Measurements from ENCODE around the gene CAPN6. TPM values are rescaled to one million over a fixed set of nuclear protein-coding genes. Genes with fewer than 3 reads are reported as not detected.
A peak's percentile ranks its signal among the peaks of the same experiment; 100 is the strongest.

The CAPN6 gene, protein sequence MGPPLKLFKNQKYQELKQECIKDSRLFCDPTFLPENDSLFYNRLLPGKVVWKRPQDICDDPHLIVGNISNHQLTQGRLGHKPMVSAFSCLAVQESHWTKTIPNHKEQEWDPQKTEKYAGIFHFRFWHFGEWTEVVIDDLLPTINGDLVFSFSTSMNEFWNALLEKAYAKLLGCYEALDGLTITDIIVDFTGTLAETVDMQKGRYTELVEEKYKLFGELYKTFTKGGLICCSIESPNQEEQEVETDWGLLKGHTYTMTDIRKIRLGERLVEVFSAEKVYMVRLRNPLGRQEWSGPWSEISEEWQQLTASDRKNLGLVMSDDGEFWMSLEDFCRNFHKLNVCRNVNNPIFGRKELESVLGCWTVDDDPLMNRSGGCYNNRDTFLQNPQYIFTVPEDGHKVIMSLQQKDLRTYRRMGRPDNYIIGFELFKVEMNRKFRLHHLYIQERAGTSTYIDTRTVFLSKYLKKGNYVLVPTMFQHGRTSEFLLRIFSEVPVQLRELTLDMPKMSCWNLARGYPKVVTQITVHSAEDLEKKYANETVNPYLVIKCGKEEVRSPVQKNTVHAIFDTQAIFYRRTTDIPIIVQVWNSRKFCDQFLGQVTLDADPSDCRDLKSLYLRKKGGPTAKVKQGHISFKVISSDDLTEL
- total RNA-seq: under 0.01 TPM in 1 of 2 replicates, not detected in the other
- 0.03 TPM in 1 of 2 replicates, not detected in the other for polyA plus RNA-seq
- polyA plus RNA-seq (2012): not detected in 2 replicates
- polyA minus RNA-seq (ENCODE audit: low replicate concordance): 0.48 TPM in 1 of 2 replicates, not detected in the other

DNA sequence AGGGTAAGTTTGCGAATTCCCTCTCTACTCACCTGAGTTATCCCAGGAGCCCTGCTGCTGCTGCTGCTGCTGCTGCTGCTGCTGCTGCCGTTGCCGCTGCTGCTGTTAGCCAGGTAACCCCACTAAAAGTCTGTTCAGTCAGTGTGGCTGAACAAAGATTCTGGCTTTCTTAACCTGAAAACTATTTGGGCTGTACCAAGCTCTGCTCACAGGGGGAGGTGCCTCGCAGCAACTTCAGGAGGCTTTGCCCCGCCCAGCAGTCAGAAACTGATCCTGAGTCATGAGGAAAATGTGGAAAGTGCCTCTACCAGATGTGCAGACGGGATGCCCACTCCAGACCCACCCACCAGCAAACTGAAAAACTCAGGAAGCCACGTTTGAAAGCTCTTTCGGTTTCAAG, at the start of gene CAPN6:
TSS of gene CAPN6 (minus strand) at position 145 of the 400 bp plus-strand sequence. CDS start 6,547 bp downstream, outside the sequence.
- no peaks in the 10 kb centered on the region for H3K4me1 ChIP-seq (ENCODE audit: control insufficient read depth, extremely low read depth, insufficient read depth, low read length)
- DNase-seq (ENCODE audit: low read depth in 2 of 2): peak in 1 of 2 donors; percentile 13
- H3K4me3 ChIP-seq (replicated peaks in 1 of 4; ENCODE audit: control extremely low read depth in 1 of 4, insufficient read depth in 1 of 4, low read depth in 3 of 4, low read length in 4 of 4): no peak within 1 kb of the TSS
- no peaks in the 10 kb centered on the region for H4K20me1 ChIP-seq (ENCODE audit: control insufficient read depth, extremely low read depth, insufficient read depth, low read length)
- H3K36me3 ChIP-seq (ENCODE audit: control insufficient read depth, insufficient read depth, low read length): no peaks in the 10 kb centered on the region
- H3K9ac ChIP-seq (ENCODE audit: insufficient read depth, low read length): no peak within 1 kb of the TSS
- no peaks in the 10 kb centered on the region for H3K79me2 ChIP-seq (ENCODE audit: control insufficient read depth, insufficient read depth, low read length)
- H3K4me2 ChIP-seq (ENCODE audit: extremely low read depth, insufficient read depth, low read length): no peak within 1 kb of the TSS
- H3K27ac ChIP-seq (ENCODE audit: insufficient read depth, low read length): no peak within 1 kb of the TSS
- no peaks in the 10 kb centered on the region for H3K9me3 ChIP-seq (ENCODE audit: control insufficient read depth, insufficient read depth, low read depth, low read length)
- no peaks in the 10 kb centered on the region for H3K27me3 ChIP-seq (ENCODE audit: control insufficient read depth, insufficient read depth, low read length)
- TF ChIP-seq EZH2 (IDR thresholded peaks at IDR 0.05; ENCODE audit: low read length, missing control alignments): no peak
- TF ChIP-seq, protein P1, sequence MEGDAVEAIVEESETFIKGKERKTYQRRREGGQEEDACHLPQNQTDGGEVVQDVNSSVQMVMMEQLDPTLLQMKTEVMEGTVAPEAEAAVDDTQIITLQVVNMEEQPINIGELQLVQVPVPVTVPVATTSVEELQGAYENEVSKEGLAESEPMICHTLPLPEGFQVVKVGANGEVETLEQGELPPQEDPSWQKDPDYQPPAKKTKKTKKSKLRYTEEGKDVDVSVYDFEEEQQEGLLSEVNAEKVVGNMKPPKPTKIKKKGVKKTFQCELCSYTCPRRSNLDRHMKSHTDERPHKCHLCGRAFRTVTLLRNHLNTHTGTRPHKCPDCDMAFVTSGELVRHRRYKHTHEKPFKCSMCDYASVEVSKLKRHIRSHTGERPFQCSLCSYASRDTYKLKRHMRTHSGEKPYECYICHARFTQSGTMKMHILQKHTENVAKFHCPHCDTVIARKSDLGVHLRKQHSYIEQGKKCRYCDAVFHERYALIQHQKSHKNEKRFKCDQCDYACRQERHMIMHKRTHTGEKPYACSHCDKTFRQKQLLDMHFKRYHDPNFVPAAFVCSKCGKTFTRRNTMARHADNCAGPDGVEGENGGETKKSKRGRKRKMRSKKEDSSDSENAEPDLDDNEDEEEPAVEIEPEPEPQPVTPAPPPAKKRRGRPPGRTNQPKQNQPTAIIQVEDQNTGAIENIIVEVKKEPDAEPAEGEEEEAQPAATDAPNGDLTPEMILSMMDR (conservative IDR thresholded peaks at IDR 0.05 in 1 of 2, IDR thresholded peaks at IDR 0.05 in 1 of 2; ENCODE audit: low read depth in 1 of 2, low read length in 2 of 2): no peak
- no peak within 1 kb of the TSS for H2AFZ ChIP-seq (ENCODE audit: low read length)

DNA sequence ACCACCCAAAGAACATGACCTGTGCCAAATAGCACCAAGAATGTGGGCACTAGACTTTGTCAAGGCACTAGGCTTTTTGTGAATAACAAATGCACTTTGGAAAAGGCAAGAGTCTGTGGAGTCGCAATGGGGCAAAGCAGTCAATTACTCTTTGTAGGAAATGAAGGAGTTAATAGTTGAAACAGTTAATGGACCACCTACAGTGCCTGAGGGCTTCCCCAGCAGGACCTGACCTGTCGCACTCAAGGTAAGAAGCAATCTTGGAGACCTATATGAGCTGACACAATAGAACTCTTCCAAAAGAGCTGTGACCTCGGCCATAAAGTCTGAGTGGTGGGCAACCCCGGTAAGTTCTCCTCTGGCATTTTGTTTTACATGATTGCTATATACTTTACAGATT, 49.2 kb upstream of the CAPN6 start:
- Histone ChIP-seq H2AFZ (ENCODE audit: low read length) (no peak overlapping the region), H3K9me3 (ENCODE audit: control insufficient read depth, insufficient read depth, low read depth, low read length) (no peaks in the 10 kb centered on the region), H3K4me3 (replicated peaks in 1 of 4; ENCODE audit: control extremely low read depth in 1 of 4, insufficient read depth in 1 of 4, low read depth in 3 of 4, low read length in 4 of 4) (no peak overlapping the region), H3K27ac (ENCODE audit: insufficient read depth, low read length) (no peak overlapping the region), H3K4me1 (ENCODE audit: control insufficient read depth, extremely low read depth, insufficient read depth, low read length) (no peaks in the 10 kb centered on the region), H3K36me3 (ENCODE audit: control insufficient read depth, insufficient read depth, low read length) (no peaks in the 10 kb centered on the region), H4K20me1 (ENCODE audit: control insufficient read depth, extremely low read depth, insufficient read depth, low read length) (no peaks in the 10 kb centered on the region), H3K79me2 (ENCODE audit: control insufficient read depth, insufficient read depth, low read length) (no peaks in the 10 kb centered on the region), H3K9ac (ENCODE audit: insufficient read depth, low read length) (no peak overlapping the region), H3K27me3 (ENCODE audit: control insufficient read depth, insufficient read depth, low read length) (no peaks in the 10 kb centered on the region), H3K4me2 (ENCODE audit: extremely low read depth, insufficient read depth, low read length) (no peak overlapping the region)
- DNase-seq (ENCODE audit: low read depth in 2 of 2): no peak
- TF ChIP-seq EZH2 (IDR thresholded peaks at IDR 0.05; ENCODE audit: low read length, missing control alignments): no peak
- TF ChIP-seq, protein P1 (conservative IDR thresholded peaks at IDR 0.05 in 1 of 2, IDR thresholded peaks at IDR 0.05 in 1 of 2; ENCODE audit: low read depth in 1 of 2, low read length in 2 of 2): no peak

DNA sequence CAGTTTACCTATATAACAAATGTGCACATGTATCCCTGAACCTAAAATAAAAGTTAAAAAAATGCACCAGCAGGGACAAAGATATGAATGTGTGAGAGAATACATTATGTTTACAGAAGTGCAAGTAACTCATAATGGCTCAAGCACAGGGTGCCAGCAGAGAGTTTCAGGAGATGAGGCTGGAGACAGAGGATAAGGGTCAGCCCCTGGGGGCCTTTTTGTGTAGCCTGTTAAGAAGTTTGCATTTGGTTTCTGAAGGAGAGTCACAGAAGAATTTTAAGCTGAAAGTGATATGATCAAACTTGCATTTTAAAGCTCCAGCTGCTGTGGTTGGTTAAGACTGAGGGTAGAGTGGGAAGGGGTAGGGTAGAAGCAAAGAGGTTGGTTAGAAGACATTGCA, 48.6 kb upstream of the CAPN6 start:
- Histone ChIP-seq H3K4me1 (ENCODE audit: control insufficient read depth, extremely low read depth, insufficient read depth, low read length) (no peaks in the 10 kb centered on the region), H3K9ac (ENCODE audit: insufficient read depth, low read length) (no peak overlapping the region), H3K27ac (ENCODE audit: insufficient read depth, low read length) (no peak overlapping the region), H3K4me3 (replicated peaks in 1 of 4; ENCODE audit: control extremely low read depth in 1 of 4, insufficient read depth in 1 of 4, low read depth in 3 of 4, low read length in 4 of 4) (no peak overlapping the region), H2AFZ (ENCODE audit: low read length) (no peak overlapping the region), H3K9me3 (ENCODE audit: control insufficient read depth, insufficient read depth, low read depth, low read length) (no peaks in the 10 kb centered on the region), H3K79me2 (ENCODE audit: control insufficient read depth, insufficient read depth, low read length) (no peaks in the 10 kb centered on the region), H3K27me3 (ENCODE audit: control insufficient read depth, insufficient read depth, low read length) (no peaks in the 10 kb centered on the region), H3K4me2 (ENCODE audit: extremely low read depth, insufficient read depth, low read length) (no peak overlapping the region), H4K20me1 (ENCODE audit: control insufficient read depth, extremely low read depth, insufficient read depth, low read length) (no peaks in the 10 kb centered on the region), H3K36me3 (ENCODE audit: control insufficient read depth, insufficient read depth, low read length) (no peaks in the 10 kb centered on the region)
- TF ChIP-seq, protein P1 (conservative IDR thresholded peaks at IDR 0.05 in 1 of 2, IDR thresholded peaks at IDR 0.05 in 1 of 2; ENCODE audit: low read depth in 1 of 2, low read length in 2 of 2): no peak
- no peak for TF ChIP-seq EZH2 (IDR thresholded peaks at IDR 0.05; ENCODE audit: low read length, missing control alignments)
- DNase-seq (ENCODE audit: low read depth in 2 of 2): no peak
